Aorta (tissue), 5 donors: ENCODE data around the gene KNL1. TPM values are rescaled to one million over a fixed set of nuclear protein-coding genes. Genes with fewer than 3 reads are reported as not detected.
A peak's percentile ranks its signal among the peaks of the same experiment; 100 is the strongest.

Source experiments
- ATAC-seq: fragments of 200-7000 bp; cut with Tn5 transposase; one replicate; pipeline ENCODE4 v1.9.1; 2022; ENCODE audit warnings: moderate library complexity; ENCODE audit not compliant: low FRiP score
- DNase-seq, 2 donors: peaks; one replicate each; pipeline ENCODE4 v3.0.0-alpha.2; 2020
- H3K27ac ChIP-seq, 2 donors: one replicate each; pipeline ENCODE4 v1.5.1; 2013; ENCODE audit warnings: low read length in 2 of 2, mild to moderate bottlenecking in 2 of 2, moderate library complexity in 2 of 2, control low read depth in 1 of 2, inconsistent platforms in 1 of 2, low read depth in 1 of 2
- H3K27me3 ChIP-seq, 2 donors: one replicate each; pipeline ENCODE4 v1.6.1; 2013; ENCODE audit warnings: control low read depth in 1 of 2, low read length in 1 of 2, mild to moderate bottlenecking in 1 of 2, moderate library complexity in 1 of 2; ENCODE audit not compliant: insufficient read depth in 2 of 2, control insufficient read depth in 1 of 2
- H3K36me3 ChIP-seq, 2 donors: one replicate each; pipeline ENCODE4 v1.6.1; 2013; ENCODE audit warnings: control low read depth in 1 of 2, low read length in 1 of 2, mild to moderate bottlenecking in 1 of 2; ENCODE audit not compliant: insufficient read depth in 2 of 2, control insufficient read depth in 1 of 2
- H3K4me1 ChIP-seq, 2 donors: one replicate each; pipeline ENCODE4 v1.6.1; 2013; ENCODE audit warnings: low read length in 2 of 2, control low read depth in 1 of 2, mild to moderate bottlenecking in 1 of 2, moderate library complexity in 1 of 2; ENCODE audit not compliant: insufficient read depth in 2 of 2, control insufficient read depth in 1 of 2
- H3K4me3 ChIP-seq, 2 donors: one replicate each; pipeline ENCODE4 v1.5.1; 2013; ENCODE audit warnings: low read length in 2 of 2, control low read depth in 1 of 2, mild to moderate bottlenecking in 1 of 2
- H3K9me3 ChIP-seq: one replicate; pipeline ENCODE4 v1.6.1; 2013; ENCODE audit warnings: mild to moderate bottlenecking, low read length; ENCODE audit not compliant: control insufficient read depth
- WGBS, 2 donors: extraction: QIAGEN DNeasy Blood & Tissue Kit; methylation state at CpG; one replicate each; pipeline ENCODE4 v1.1.7; 2013; 5-methylcytosine and 5-hydroxymethylcytosine counted together
- intact Hi-C, 2 donors: fragments of 100-400 bp; cut with DNase I; formaldehyde crosslinking; loops; one replicate each; pipeline versions ENCODE4 v1.14.2 to v1.15.0; 2022
- polyA plus RNA-seq, 2 donors: library from polyadenylated mRNA; stranded (reverse); fragments of 200-250 nt; gene quantifications; one replicate each; pipeline ENCODE4 v1.2.3, GENCODE V29; 2013
- total RNA-seq, 2 donors: library from RNA; stranded (reverse); fragmentation: NEBNext Ultra II Directional; extraction: Animal tissue kit (Norgen Biotek cat#: 25700); gene quantifications; one replicate each; pipeline ENCODE4 v1.2.1, GENCODE V29; 2021
- donor health status: healthy with polysubstance abuse.
- donor health status: Bipolar disorder and iron deficiency.
- donor health status: DM: no; HTN: no; CAD: no.
- donor health status: DM: no; HTN: no; CAD: no.
- donor health status: DM: yes; HTN: yes; CAD: no.

Gene KNL1
- total and polyA plus RNA-seq, 4 donors, result 0.03 to 1.6 (median 0.46) TPM

DNA sequence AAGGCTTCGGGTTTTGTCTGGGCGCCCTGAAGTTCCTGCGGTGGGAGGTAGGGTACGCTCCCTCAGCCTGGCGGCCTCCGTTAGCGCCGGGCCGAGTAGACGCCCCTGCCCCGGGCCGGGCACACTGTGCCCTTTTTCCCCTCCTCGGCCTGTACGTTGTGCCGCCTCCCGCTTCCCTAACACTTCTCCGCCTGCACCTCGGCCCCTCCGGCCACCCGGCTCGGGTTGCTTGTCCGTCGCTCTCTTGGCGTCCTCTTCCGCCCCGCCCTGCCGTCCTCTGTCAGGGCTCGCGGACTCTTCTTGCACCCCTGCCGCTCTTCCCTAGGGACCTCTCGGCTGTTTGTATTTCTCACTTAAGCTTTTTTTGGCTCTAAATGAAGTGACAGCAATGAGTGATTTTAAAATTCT, 384 bp downstream of the KNL1 start:
- WGBS, 2 donors, result 0 to 1% methylated on average over 31 of the region's 31 CpGs
- H3K36me3 ChIP-seq, result no peaks in the 10 kb centered on the region
- DNase-seq (peak; percentile 63 to 82), ATAC-seq (peak; percentile 65)
- H3K4me1 ChIP-seq, result no peaks in the 10 kb centered on the region
- intact Hi-C loops, result loop anchor here (5.0 to 10.0 kb wide), 5 partner anchors 98 to 520 kb away; partner anchors contain the start of genes C15orf62 (in 1 of the 2), GCHFR (in 1 of the 2), INO80 (in 1 of the 2) and RMDN3 (in 1 of the 2)
- H3K4me3 ChIP-seq, result peak overlapping the region; percentile 0 to 48
- H3K27me3 ChIP-seq, result no peaks in the 10 kb centered on the region
- H3K9me3 ChIP-seq, result no peaks in the 10 kb centered on the region
- H3K27ac ChIP-seq, result no peak overlapping the region

DNA sequence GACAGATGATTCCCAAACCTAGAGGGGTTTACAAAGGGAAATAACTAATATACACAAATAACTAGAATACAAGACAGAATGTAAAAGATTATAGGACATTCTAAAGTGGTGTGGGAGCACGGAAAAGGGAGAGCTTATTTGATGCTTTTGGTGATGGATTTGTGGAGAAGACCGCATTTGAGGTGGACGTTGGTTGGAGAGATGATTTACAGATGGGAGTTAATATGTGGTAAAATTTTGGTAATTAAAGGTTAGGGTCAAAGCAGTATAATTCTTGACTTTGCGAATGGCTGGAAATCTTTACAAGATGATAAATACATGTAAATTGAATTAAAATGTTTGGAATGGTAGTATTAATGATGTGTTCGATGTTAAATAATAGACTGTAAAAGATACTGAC, 1.2 kb downstream of the KNL1 start:
- H3K36me3 ChIP-seq, result no peaks in the 10 kb centered on the region
- H3K4me1 ChIP-seq, result no peaks in the 10 kb centered on the region
- 23 to 27% methylated on average over 5 of the region's 5 CpGs for WGBS, 2 donors
- no peak for ATAC-seq
- H3K4me3 ChIP-seq, result no peak overlapping the region
- H3K9me3 ChIP-seq, result no peaks in the 10 kb centered on the region
- intact Hi-C loops, result loop anchor here (10.0 kb wide), 3 partner anchors 160 to 520 kb away; partner anchors contain the start of genes C15orf62 (in 1 of the 2), GCHFR (in 1 of the 2), INO80 (in 1 of the 2) and RMDN3 (in 1 of the 2)
- H3K27ac ChIP-seq, result no peak overlapping the region
- H3K27me3 ChIP-seq, result no peaks in the 10 kb centered on the region
- DNase-seq, result no peak

- Histone ChIP-seq H3K27ac (no peak overlapping the region), H3K27me3 (no peaks in the 10 kb centered on the region), H3K36me3 (no peaks in the 10 kb centered on the region), H3K4me3 (no peak overlapping the region), H3K9me3 (no peaks in the 10 kb centered on the region), H3K4me1 (no peaks in the 10 kb centered on the region)
- ATAC-seq (no peak), DNase-seq (no peak)
- intact Hi-C loops, result loop anchor here (10.0 kb wide), 3 partner anchors 159 to 519 kb away; partner anchors contain the start of genes C15orf62 (in 1 of the 2), GCHFR (in 1 of the 2), INO80 (in 1 of the 2) and RMDN3 (in 1 of the 2)
- whole genome bisulfite sequencing, 2 donors, result 54 to 61% methylated on average over 5 of the region's 5 CpGs
These were observed 1.7 kb downstream of the KNL1 start for GRCh38 chr15:40595773-40596172.

DNA sequence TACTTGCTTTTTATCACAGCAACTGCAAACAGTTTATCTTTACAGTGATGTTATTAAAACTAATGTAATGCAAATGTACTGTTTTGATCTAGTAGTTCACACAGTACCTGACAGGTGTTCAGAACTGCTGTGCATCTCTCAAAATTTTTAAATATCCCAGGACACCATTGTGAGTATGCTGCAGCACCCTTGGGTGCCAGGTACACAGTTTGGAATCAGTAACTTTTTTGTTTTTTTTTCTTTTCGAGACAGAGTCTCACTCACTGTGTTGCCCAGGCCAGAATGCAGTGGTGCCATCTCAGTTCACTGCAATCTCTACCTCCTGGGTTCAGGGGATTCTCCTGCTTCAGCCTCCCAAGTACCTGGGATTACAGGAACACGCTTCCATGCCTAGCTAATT, 3.0 kb downstream of the KNL1 start:
- 94 to 95% methylated on average over 2 of the region's 2 CpGs for WGBS, 2 donors
- intact Hi-C loops, result loop anchor here (10.0 kb wide), 3 partner anchors 158 to 518 kb away; partner anchors contain the start of genes C15orf62 (in 1 of the 2), GCHFR (in 1 of the 2), INO80 (in 1 of the 2) and RMDN3 (in 1 of the 2)
- Histone ChIP-seq H3K36me3 (no peaks in the 10 kb centered on the region), H3K27me3 (no peaks in the 10 kb centered on the region), H3K9me3 (no peaks in the 10 kb centered on the region), H3K4me3 (no peak overlapping the region), H3K27ac (no peak overlapping the region), H3K4me1 (no peaks in the 10 kb centered on the region)
- no peak for ATAC-seq
- DNase-seq, result no peak

DNA sequence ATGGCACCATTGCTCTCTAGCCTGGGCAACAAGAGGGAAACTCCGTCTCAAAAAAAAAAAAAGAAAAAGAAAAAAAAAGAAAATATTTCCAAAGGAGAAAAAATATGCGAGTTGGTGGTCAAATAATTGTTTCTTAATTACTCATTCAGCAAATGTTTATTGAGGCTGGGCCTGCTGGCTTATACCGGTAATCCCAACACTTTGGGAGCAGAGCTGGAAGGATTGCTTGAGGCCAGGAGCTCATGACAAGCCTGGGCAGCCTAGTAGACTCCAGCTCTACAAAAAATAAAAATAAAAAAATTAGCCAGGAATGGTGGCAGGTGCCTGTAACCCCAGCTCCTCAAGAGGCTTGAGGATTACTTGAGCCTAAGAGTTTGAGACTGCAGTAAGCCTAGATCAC, 4.1 kb downstream of the KNL1 start:
- ATAC-seq (no peak), DNase-seq (no peak)
- Histone ChIP-seq H3K27ac (no peak overlapping the region), H3K36me3 (no peaks in the 10 kb centered on the region), H3K9me3 (no peaks in the 10 kb centered on the region), H3K27me3 (no peaks in the 10 kb centered on the region), H3K4me3 (no peak overlapping the region), H3K4me1 (no peaks in the 10 kb centered on the region)
- intact Hi-C loops, result loop anchor here (10.0 kb wide), 3 partner anchors 157 to 517 kb away; partner anchors contain the start of genes C15orf62 (in 1 of the 2), GCHFR (in 1 of the 2), INO80 (in 1 of the 2) and RMDN3 (in 1 of the 2)
- WGBS, 2 donors, result 58 to 61% methylated on average over 3 of the region's 3 CpGs

GRCh38 chr15:40598672-40599071, 4.6 kb downstream of the KNL1 start:
- Histone ChIP-seq H3K4me1 (no peaks in the 10 kb centered on the region), H3K27me3 (no peaks in the 10 kb centered on the region), H3K9me3 (no peaks in the 10 kb centered on the region), H3K36me3 (no peaks in the 10 kb centered on the region), H3K4me3 (no peak overlapping the region), H3K27ac (no peak overlapping the region)
- DNase-seq, result no peak
- intact Hi-C loops, result loop anchor here (10.0 kb wide), 3 partner anchors 156 to 516 kb away; partner anchors contain the start of genes C15orf62 (in 1 of the 2), GCHFR (in 1 of the 2), INO80 (in 1 of the 2) and RMDN3 (in 1 of the 2)
- ATAC-seq, result no peak
- 73 to 85% methylated on average over 4 of the region's 4 CpGs for WGBS, 2 donors

- no peaks in the 10 kb centered on the region for H3K9me3 ChIP-seq
- WGBS, 2 donors, result 79 to 80% methylated on average over 12 of the region's 12 CpGs
These were observed 6.9 kb downstream of the KNL1 start for GRCh38 chr15:40600956-40601355.

GRCh38 chr15:40603935-40604334, 9.9 kb downstream of the KNL1 start:
- DNase-seq, result no peak
- Histone ChIP-seq H3K9me3 (no peaks in the 10 kb centered on the region), H3K4me1 (no peaks in the 10 kb centered on the region), H3K27me3 (no peaks in the 10 kb centered on the region), H3K27ac (no peak overlapping the region), H3K36me3 (no peaks in the 10 kb centered on the region), H3K4me3 (no peak overlapping the region)
- ATAC-seq, result no peak
- intact Hi-C loops, result no loop called here

More at GRCh38 chr15:40600956-40601355, 6.9 kb downstream of the KNL1 start:
- DNase-seq, result no peak
- H3K4me3 ChIP-seq, result no peak overlapping the region
- no peak for ATAC-seq
- no peak overlapping the region for H3K27ac ChIP-seq
- no peaks in the 10 kb centered on the region for H3K4me1 ChIP-seq
- intact Hi-C loops, result no loop called here
- no peaks in the 10 kb centered on the region for H3K27me3 ChIP-seq
- H3K36me3 ChIP-seq, result no peaks in the 10 kb centered on the region

DNA sequence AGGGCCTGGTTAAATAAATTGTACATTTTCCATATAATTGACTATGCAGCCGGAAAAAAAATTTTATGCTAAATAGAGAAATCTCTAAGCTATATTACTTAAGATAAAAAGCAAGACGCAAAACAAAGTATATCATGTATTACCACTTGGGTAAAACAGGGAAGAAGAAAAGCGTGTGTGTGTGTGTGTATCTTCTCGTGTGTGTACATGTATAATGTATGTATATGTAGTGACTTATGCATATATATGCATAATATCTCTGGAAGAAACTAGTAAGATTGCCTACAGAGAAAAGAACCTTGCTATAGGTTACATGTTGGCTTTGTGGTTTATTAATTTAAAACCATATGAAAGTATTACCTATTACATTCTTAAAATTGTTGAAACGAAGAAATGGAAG, 19.0 kb downstream of the KNL1 start:
- no peak overlapping the region for H3K4me3 ChIP-seq
- H3K9me3 ChIP-seq, result no peaks in the 10 kb centered on the region
- H3K27me3 ChIP-seq, result no peaks in the 10 kb centered on the region
- H3K27ac ChIP-seq, result no peak overlapping the region
- H3K4me1 ChIP-seq, result no peaks in the 10 kb centered on the region
- no peaks in the 10 kb centered on the region for H3K36me3 ChIP-seq
- no peak for ATAC-seq
- no peak for DNase-seq
- intact Hi-C loops, result no loop called here
- WGBS, 2 donors, result 76 to 85% methylated on average over 5 of the region's 5 CpGs
